GM18870 (cell line): Measurements from ENCODE around the gene CRYGN.
A peak's percentile ranks its signal among the peaks of the same experiment; 100 is the strongest.

Experiments
- ATAC-seq: cut with Tn5 transposase; IDR thresholded peaks from one replicate; pipeline ENCODE4 v1.9.1; 2021; ENCODE audit warnings: moderate library complexity; ENCODE audit not compliant: unreplicated experiment

Gene CRYGN

DNA sequence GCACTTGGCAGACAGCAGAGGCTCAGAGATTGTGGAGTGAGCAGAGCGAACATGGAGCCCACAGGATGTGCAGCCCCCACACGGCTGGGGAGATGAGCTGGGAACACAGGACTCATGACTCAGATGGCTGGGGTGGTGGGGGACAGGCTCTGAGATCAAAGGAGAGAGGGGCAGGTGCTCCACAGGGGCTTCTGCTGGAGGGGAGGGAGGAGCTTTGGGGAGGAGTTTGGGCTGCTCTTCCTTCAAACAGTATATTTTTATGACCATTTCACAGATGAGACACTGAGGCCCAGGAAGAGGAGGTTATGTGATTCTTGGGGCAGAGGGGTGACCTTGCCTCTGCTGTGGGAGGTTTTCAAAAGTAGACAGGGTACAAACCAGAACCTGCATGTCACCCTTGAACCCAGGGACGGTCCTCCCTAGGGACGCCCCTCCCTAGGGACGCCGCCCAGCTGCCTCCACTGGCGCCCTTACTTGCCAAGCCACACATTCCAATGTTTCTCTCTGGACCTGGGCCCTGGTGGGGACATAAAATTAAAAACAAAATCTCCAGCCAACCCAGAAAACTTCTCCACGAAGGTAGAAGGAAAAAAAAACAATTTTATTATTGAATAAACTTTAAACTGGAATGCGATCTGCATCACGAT lies 981 bp upstream of the CRYGN start:
- ATAC-seq = no peak

DNA sequence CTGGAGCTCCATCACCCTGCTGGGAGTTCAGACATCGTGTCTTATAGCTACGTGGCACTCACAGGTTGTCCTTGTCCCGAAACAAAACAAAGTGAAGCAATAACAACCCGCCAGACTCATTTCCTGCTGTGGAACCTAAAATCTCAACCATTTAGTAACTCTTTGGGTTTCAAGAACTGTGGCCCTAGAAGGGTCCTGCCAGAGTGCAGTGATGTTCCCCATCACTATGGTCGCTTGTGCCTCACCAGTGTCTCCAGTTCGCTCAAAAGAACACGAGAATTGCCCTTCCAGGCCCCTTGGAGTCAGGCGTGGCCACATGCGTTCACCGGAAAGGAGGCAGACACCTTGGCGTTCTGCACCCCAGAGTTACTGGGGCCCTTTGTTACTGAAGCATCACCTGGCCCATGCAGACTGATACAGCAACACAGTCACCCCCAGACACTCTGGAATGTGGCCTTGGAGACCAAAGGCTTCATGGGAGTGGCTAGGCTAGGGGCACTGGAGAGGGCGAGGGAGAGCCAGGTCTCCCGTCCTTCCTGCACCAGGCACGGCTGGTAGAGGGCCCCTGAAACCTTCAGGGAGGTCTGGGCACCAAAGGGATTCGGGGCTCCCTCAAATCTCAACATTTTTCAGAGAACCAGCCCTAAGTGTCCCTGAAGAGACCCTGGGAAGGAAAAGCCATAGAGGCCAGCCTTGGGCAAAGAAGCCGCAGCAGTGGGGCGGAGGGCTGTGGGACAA lies 908 bp downstream of the CRYGN start:
- ATAC-seq = no peak

DNA sequence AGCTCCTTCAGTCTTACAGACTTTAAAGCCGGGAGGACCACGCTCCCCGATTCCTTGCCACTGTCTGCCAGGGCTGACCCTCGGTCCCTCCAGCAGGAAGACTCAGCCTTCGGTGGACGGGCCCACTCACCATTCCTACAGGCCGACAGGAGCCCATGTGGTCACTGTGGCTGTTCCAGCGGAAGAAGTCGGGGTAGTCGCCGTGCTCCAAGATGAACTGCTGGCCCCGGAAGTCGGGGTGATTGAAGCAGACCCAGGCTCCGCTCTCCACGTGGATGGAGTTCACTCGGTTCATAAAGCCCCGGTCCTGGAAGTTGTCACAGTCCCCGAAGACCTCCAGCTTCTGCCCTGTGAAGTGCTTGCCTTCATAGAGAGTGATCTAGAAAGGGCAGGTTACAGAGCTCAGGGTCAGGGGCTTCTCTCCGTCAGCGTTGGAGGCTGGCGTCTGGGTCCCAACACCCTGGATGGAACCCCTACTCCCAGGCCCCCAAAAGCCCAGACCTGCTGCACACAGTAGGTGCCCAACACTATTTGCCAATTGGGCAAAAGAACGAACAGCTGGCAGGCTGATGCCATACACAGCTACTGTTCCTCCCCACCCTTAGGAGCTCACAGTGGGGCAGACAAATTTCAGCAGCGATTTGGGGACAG lies 1.9 kb downstream of the CRYGN start:
- ATAC-seq = no peak

DNA sequence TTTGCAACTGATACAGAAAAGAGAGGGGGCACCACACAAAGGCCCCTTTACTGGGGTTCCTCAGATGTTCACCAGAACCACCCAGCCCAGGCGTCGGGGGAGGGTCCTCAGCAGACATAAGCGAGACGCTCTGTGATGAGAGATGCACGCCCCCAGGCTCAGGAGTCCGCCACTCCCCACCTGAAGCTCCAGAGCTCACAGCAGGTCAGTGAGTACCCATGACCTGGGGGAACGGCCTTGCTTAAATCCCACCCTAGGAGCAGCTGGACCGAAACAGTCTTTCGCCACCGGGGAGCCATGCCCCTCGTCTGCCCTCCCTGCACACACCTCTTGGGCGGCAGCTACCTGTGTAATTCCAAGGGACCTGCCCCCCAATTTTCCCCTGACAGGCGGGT lies 2.8 kb downstream of the CRYGN start:
- ATAC-seq = no peak

DNA sequence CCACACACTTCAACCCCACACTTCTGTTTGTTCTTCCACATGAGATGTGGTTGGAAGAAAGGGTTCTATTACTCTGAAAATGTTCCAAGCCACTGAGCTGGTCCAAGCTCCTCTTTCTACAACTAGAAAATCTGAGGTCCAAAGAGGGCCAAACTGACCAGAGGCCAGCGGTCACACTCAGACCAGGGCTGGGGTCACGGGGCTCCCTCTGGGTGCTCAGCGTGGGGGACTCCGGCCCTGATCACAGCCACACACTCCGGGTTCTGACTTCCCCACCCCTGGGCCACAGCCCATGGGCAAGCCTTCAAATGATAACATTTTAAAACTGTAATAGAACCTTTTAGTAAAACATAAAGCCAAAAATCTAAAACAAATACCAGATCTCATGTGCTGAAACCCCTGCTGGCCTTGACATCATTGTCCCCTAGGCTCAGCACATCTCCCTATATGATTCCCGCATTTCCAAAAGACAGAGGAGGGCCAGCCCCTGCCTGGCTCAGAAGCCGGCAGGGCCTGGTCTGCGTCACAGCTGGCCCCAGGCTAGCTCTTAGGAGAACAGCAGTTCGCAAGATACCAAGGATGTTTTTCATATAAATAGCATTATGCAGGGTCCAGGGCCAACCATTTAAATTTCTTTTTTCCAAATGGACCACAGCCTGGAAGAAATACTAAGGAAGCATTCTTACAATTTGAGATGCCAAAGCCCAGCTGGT lies 3.3 kb downstream of the CRYGN start:
- ATAC-seq = no peak

DNA sequence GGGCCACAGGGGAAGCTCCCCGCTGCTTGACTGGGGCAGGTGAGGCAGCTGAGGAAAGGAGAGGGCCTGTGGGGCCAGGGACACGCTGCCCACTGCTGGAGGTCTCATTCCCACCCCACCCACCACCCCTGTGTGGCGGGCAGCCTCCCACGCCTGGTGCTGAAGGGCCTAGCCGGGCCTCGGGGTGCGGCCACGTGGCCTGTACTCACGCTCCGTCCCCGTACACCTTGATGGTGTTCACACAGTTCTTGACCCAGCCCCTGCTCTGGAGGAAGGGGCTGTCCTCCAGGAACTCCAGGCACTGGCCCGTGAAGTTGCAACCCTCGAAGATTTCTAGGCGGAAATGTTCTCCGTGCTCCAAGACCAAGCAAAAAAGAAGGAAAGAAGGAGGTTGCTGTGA lies 4.0 kb downstream of the CRYGN start:
- ATAC-seq = no peak

DNA sequence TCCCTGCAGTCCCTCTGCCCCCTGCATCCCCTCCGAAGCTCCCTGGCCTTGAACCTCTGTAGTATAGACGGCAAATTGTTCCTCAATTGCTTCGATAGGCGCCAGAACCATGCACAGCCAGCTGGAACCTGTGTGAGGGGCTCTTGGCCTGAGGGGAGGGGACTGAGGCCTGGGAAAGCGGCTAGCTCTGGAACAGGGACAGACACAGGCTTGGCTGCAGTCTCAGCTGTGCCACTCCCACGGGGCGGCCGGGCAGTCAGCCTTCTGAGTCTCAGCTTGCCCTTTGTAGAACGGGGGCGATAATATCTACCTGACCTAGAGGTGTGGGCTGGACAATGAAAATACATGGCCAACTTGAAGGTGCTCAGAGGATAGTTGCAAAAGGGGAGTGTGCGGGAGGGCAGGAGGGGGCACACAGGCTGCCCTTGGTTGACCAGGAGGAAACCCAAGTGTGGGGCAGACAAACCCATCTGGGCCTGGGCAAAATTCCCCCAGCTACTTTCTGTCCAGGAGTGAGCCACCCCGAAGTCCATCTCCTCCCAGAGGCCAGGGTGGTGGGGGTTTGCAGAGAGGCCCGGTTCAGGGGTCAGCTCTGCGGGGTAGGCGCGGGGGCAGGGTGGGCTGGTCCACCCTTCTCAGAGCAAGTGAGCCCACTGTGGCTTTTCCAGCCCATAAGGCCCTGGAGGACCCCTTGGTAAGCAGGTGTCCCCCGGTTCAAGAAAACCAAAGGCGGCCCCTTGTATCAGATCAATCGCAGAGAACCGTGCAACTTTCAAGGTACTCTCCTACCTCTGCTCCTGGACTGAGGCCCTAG lies 4.6 kb downstream of the CRYGN start:
- ATAC-seq = no peak

DNA sequence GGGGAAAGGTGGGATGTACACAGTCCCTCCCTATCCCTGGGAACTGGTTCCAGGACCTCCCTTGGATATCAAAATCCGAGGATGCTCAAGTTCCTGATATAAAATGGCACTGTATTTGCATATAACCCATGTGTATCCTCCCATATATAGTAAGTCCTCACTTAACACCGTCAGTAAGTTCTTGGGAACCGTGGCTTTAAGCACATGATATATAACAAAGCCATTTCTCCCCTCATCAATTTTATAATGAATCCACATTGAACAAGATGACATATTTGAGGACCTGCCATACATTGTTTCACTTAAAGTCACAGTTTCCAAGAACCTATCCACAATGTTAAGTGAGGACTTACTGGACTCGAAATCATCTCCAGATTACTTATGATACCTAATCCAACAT lies 5.4 kb downstream of the CRYGN start:
- no peak for ATAC-seq

DNA sequence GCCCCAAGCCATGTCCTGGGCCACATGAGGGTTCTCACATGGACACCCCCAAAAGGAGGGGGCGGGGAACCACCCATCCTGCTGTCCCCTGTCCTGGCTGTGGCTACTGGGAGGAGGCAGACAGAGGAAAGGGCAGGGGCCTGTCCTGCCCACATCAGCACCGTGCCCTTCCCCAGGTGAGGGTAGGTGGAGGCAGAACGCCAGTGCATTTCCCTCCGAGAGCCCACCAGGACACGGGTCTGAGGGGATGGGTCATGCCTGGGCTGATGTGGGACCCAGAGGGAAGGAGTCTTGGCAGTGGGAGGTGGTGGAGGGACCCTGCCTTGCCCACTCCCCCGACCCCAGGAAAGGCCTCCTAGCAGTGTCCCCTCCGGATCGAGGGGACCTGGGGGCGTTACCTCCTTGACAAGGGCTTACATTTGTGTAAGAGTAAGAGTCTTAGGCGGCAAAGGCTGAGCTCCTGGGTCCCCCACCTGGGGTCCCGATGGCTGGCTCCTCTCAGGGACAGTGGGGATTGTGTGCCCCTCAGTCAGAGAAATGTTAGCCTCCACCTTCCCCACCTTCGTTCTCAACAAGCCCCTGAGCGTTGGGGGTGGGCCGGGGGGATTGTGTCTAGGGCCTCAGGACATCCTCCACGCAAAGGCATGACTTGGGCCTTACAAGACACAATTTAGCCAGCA lies 6.1 kb downstream of the CRYGN start:
- no peak for ATAC-seq

DNA sequence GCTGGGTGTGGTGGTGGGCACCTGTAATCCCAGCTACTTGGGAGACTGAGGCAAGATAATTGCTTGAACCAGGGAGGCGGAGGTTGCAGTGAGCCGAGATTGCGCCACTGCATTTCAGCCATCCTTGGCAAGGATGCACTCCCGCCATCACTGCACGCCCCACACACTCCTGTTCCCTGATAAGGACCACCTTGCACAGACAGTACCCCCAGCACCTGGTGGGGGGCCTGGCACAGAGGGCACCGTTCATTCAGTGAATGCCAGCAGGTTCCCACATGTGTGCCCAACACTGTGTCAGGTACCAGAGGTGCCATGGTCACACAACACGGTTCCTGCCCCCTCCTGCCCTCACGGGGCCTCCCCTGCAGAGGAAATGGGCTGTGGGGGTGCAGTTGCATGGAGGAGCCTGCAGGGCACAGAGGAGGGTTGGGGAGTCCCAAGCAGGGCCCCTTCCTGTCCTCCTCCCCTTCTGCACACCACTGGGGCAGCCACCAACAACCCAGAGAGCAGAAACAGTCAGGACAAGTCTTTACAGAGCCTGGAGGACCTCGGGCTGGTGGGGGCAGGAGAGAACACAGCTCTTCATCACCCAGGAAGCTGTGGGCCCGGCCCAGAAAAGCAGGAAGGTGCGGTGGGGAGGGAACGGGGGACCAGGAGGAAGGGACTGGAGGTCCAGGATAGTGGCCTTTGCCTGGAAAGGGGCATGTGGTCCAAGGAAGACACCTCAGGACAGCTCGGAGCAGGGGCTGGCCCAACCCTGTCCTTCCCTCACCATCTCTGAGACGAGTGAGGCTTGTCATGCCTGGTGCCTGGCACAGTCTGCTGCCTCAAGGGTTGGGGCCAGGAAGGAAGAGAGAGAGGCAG lies 7.1 kb downstream of the CRYGN start:
- ATAC-seq = peak; percentile 47

DNA sequence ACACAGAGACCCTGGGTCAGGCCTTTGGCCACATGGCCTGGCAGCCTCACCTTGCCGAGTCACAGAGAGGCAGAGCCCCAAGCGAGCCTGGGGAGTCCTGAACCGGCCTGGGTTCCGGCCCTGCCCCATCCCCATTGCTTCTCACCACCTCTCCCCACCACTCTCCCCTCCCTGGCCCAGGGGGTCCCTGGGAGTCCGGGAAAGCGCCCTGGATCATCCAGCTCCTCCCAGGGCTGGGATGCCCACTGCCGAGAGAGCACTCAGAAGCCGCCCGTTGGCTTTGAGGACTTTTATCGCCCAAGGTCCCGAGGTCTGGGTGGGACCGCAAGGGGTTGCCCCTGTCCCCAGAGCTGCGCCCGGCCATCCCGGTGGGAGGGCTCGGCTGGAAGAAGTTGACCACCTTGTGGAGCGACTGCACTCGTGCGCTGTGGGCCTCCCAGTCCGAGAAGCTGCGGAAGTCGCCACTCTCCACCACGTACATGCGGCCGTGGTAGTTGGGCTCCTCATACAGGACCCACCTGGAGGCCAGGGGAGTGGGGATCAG lies 8.1 kb downstream of the CRYGN start:
- no peak for ATAC-seq

DNA sequence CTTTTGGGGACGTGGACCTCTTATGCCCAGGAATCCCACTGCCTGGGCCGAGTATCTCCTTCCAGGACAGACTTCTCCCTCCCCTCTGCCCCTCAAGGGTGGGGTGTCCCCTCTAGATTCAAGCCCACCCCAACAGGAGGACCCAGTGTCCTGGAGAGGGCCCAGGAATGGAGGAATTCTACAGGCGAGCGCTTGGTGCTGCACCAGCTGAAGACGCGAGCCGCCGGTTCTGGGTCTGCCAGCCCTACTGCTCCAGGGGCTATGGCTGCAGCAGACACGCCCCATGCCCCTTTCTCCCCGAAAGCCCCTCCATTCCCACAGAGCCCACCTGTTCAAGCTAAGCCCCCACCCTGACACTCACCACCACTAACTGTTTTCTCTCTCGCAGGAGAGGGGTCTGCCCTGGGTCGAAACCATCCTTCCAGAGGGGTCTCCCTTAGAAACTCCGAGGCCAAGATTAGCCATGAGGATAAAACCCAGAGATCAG lies 8.6 kb downstream of the CRYGN start:
- no peak for ATAC-seq

DNA sequence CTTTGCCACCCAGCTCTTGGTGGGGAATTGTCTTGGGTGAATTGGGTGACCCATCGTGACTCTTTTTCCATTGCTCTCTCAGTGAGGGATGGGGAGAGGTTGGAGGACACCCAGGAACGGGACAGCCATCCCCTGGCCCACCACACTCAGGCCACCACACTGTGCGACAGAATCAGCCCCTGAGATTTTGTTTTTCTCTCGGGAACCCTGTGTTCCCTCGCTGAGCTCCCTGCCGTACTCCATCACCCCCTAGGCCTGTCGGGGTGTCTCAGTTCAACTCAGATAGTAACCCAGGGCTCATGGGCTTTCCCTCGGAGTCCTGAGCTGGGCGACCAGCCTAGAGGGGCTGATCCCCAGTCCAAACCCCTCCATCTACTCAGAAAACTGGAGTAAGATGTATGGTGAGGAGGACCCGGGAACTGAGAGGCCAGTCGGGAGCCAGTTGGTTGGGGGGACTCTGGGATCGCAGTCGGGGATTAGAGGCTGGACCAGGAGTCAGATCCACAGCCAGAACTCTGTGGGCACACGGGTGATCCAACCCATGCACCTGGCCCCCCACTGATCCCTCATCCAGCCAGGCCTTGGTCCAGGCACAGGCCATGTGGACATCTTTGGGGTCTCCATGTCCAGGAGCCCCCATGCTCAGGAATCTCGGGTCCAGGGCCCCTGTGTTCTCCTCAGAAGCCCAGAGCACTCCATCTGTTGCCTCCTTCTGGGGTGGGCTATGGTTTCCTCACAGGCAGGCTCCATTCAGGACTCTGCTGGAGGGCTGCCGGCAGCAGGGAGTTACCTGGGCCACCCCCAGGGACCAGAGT lies 9.3 kb downstream of the CRYGN start:
- no peak for ATAC-seq

DNA sequence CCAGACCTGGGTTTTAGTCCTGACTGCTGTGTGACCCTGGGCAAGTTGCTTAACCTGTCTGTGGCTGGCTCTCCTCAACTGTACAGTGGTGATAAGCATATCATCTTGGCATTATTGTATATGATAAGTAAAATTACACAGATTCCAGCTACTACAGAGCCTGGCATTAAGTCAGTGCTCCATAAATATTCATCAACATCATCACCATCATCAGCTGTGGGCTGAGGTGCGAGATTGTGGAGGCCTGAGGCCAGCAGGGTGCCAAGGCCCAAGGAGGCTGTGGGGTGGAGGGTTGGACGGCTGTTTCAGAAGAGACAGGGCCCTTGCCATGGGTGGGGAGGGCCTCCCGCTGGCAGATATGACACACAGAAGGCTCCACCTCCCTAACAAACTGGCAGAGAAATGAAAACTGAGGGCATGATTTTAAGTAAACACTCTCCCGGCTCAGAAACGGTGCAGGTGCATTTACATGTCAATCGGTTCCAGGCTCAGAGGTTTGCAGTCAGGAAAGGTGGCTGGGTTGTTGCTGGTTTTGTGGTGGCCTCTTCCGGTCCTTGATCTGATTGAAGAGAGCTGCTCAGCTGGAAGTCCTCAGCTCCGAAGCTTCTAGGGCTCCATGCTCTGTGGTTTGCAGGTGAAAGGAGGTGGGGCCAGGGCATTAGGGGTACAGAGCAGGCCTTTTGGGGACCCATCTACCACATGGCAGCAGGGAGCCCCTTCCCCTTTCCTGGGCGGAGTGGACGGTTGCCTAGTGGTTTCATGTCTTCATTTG lies 10.2 kb downstream of the CRYGN start:
- ATAC-seq = peak; percentile 53

DNA sequence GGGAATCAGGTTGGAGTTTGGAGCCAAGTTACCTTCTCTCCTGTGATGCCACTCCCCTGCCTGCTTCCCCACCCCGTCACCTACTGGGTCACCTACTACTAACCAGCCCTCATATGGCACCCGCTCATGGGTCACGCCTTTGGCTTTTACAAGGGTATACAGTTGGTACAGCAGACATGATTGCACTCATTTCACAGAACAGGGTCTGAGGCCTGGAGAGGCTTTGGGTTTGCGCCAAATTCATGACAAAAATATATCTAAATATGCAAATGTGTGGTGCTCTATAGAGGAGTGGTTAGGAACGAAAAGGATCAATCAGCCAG lies 10.7 kb downstream of the CRYGN start:
- ATAC-seq = no peak

DNA sequence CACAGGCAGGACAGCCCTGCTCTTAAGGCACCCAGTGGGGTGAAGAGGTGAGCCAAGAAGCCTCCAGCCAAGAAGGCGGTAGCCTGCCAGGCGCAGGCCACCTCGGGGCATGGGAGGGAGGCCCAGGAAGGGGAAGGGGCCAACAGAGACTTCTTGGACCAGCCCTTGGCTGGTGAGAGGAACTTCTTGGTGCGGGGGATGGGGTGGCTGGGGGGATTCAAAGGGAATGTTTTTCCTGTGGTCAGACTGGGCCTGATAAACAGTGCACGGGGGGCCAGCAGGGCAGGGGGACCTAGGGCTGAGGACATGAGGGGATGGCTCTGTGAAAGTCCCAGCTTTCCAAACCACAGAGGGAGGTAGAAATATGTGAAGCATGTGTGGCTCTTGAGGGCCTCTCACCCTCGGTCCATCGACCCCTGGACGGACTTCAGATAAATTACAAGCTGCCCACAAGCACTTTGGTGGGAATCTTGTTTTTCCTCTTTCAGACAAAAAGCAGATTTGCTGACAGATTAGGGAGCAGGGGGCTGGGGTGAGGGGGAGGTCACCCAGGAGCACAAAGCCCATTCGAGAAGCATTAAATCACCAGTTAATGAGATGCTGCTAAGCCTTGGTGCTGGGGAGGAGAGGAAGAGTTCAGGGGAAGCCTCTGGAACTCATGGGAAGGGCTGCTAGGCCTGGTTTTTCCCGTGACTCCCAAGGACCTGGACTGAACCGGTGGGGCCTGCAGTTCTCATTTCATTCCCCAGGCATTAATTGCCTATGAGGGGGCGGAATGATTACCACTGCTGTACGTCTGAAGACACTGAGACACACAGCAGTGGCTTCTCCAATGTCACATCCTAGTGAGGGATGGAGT lies 11.3 kb downstream of the CRYGN start:
- ATAC-seq = no peak
